GM21825 (cell line): ENCODE measurements around the gene SLC7A6.

ENCODE experiments used
- ATAC-seq: cut with Tn5 transposase; IDR thresholded peaks from one replicate; pipeline ENCODE4 v1.9.1; 2021; ENCODE audit warnings: mild to moderate bottlenecking, moderate library complexity; ENCODE audit not compliant: unreplicated experiment

SLC7A6 gene

DNA sequence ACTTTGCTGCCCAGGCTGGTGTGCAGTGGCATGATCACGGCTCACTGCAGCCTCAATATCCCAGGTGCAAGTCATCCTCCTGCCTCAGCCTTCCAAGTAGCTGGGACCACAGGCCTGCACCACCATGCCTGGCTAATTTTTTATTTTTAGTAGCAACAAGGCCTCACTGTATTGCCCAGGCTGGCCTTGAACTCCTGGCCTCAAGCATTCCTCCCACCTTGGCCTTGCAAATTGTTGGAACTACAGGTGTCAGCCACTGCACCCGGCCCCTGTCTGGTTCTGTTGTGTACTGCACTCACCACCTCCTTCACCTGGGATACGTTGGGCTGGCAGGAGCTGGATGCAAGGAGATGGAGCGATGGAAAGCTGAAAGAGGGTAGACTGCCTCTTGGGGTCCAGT is 10.6 kb upstream of the SLC7A6 start:
- no peak for ATAC-seq

DNA sequence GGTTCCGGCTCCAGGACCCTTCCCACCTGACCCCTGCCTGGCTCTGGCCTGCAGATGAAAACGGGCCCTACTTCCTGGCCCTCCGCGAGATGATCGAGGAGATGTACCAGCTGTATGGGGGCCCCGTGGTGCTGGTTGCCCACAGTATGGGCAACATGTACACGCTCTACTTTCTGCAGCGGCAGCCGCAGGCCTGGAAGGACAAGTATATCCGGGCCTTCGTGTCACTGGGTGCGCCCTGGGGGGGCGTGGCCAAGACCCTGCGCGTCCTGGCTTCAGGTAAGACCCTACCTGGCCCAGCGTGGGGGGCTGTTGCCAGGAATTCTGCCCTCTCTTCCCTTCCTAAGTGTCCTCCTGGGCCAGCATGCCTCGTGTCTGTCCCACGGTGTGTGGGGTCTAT is 8.6 kb upstream of the SLC7A6 start:
- ATAC-seq, result no peak

GRCh38 chr16:68257251-68257905 is 6.9 kb upstream of the SLC7A6 start:
- peak; percentile 43 for ATAC-seq

DNA sequence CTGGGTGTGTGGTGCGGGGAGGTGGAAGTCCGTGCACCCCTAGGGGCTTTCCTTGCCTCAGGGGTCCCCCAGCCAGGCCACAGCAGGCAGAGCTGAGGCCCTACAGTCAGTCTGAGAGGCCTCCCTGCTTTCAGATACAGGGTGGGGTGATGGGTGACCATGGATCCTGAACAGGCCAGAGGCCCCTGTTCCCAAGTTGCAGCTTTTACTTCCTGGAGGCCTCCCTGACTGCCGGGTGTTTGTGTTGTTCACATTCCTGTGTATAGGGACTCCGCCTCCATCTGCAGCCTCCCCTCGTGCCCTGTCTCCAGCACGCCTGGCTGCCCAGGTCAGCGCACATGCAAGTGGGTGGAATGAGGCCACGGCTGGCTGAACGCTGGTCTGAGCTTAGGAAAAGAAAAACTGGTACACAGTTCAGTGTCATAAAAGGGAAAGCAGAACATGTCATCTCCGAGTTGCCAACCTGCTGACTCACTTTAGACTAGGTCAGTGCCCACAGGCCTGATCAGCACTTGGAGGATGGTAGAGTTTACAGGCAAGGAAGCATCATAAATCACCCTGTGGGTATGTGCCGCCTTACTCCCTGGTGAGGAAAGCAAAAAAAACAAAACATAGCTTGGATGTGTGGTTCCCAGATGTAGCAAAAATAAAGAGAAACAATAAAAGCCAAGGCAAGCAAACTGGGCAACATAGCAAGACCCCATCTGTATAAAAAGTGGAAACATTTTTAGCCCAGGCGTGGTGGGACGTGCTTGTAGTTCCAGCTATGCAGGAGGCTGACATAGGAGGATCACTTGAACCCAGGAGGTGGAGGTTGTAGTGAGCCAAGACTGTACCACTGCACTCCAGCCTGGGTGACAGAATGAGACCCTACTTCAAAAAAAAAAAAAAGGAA is 6.2 kb upstream of the SLC7A6 start:
- peak; percentile 16 for ATAC-seq

GRCh38 chr16:68259007-68259825 is 5.1 kb upstream of the SLC7A6 start:
- ATAC-seq, result no peak

DNA sequence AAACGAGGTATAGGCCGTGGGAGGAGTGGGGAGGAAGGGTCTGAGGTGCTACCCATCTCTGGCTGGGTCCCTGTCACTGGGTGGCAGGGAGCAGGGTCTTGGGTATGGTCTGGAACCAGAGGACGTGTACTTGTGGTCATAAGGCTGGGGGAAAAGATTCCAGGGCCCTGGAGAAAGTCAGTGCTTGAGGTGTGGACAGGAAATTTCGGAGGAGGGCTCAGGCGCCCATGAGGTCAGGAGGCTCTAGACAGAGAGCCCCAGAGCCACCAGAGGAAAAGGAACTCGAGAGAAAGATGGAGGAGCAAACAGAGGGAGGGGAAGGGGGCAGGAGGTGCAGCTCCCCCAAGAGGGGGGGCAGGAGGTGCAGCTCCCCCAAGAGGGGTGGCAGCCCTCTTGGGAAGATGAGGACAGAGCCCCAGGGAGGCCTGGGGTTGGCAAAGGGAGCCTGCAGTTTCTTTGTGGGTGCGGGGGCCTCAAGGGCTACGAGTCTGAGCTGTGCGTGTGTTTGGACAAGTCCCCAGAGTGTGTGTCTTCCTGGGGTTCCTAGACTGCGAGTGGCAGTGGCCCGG is 683 bp upstream of the SLC7A6 start:
- ATAC-seq, result no peak

GRCh38 chr16:68265078-68265920 is 973 bp downstream of the SLC7A6 start:
- ATAC-seq, result peak; percentile 5

DNA sequence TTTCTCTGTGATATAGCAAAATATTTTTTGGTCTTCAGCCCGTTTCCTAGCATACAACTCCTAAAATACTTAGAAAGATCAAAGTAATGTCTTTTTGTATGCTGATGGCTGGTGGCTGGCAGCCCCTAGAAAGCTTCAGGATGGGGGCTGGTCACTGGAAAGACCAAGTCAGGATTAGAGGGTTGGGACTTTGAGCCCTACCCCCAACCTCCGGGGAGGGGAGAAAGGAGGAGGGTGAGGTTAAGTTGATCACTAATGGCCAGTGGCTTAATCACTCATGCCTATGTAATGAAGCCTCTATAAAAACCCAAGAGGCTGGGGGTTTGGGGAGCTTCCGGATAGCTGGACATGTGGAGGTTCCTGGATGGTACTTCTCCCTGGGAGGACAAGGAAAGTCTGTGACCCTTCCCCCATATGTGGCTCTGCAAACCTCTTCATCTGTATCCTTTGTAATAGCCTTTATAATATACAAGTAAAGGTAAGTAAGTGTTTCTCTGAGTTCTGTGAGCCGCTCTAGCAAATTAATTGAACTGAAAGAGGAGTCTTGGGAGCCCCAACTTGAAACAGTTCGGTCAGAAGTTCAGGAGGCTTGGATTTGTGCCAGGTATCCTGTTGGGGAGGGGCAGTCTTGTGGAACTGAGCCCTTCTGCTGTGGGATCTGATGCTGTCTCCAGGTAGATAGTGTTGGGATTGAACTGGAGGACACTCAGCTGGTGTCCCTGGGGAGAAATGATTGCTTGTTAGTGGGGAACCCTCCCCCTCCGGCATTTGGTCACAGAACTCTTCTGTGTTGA is 3.5 kb downstream of the SLC7A6 start:
- ATAC-seq, result no peak

DNA sequence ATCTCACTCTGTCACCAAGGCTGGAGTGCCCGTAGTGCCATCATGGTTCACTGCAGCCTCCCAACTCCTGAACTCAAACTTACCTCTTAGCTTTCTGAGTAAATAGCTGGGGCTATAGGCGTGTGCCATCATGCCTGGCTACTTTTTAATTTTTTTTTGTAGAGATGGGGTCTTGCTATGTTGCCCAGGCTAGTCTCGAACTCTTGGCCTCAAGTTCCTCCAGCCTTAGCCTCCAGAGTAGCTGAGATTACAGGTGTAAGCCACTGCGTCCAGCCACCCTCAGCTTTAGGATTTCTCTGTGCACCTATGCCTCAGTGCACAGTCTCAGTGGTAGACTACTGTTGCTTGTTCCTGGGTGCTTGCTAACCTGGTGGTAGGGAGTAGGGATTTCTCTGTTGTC is 5.5 kb downstream of the SLC7A6 start:
- no peak for ATAC-seq

- ATAC-seq, result no peak
Observed at GRCh38 chr16:68270353-68270752, 6.0 kb downstream of the SLC7A6 start.

DNA sequence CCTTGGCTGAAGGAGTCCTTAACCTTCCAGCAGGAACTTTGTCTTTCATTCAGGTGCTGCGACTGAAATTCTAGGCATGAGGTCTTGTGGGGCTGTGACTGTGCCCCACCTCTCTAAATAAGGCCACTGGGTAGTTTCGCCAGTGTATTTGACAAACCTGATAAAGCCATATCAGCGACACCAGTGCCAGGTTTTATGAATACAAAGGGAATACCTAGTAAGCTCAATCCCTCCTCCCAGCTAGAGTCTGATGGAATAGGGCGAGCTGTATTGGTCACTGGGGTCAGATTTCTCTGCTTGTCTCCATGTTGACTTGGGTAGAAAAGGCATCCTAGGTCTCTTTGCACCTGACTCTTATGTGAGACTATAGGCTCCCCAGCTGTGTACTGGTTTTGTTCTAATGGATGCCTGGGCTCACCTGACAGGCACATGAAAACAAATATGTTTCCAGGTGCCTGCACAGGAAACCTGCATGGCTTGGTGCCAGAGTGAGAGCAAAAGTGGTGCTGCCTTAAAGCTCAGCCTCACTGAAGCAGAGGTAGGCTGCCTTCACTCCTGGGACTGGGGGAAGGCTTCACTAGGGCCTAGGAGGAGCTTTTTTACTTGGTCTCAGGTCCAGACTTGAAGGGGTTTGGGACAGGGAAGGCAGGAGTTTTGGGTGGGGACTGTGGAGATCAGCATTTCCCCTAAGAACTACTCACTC is 8.3 kb downstream of the SLC7A6 start:
- no peak for ATAC-seq

DNA sequence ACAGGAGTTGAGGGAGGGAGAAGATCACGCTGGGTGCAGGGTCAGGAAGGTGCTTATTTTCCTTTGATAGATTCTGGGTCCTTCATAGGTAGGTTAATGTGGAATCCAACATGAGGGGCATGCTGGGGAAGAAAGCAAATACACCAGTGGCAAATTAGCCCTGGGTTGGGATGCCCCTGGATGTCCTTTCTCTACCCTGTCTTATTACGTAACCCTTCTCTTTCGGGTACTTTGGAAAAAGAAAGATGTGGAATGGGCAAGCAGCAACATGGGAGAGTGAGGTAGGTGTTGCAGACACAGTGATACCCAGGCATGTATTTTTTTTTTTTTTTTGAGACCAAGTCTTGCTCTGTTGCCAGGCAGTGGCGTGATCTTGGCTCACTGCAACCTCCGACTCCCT is 9.1 kb downstream of the SLC7A6 start:
- ATAC-seq, result no peak

DNA sequence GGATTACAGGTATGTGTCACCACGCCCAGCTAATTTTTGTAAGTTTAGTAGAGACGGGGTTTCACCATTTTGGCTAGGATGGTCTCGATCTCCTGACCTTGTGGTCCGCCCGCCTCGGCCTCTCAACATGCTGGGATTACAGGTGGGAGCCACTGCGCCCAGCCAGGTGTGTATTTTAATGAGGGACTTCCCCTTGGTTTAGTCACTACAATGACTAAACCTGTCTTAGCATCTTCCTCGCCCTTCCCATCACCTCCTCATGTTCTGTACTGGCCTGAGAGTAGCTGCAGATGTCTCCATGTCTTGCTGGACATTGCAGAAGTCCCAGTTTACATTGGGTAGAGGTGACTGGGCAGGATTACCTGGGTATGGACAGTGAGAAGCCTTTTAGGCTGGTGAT is 9.6 kb downstream of the SLC7A6 start:
- ATAC-seq, result no peak

- ATAC-seq, result no peak
Observed at GRCh38 chr16:68274441-68274840, 10.1 kb downstream of the SLC7A6 start.

DNA sequence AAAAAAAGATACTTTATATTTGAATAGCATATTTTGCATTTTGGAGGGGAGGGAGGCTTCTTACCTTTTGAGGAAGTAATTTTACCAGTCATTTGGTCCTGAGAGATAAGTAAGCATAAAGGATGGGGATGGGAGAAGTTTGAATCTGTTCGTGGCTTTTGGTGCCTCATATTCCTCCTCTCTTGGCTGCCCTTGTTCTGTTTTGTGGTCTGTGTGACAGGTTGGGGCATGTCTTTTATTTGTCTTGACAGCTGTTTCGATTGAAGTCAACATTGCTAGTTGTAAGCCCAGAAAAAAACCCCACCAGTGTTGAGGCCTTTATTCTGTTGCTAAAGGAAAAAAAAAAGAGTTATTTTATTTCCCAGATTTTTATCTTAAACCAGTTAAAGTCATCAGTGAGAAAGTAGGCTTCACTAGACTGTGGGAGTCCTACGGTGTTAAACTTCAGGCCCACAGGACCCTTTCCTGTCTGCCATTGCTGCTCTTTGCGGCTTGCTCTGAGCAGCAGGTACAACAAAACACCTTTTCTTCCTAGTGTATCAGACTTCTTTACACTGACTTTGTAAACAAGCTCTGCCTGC is 11.4 kb downstream of the SLC7A6 start:
- no peak for ATAC-seq

GRCh38 chr16:68276223-68276622 is 11.9 kb downstream of the SLC7A6 start:
- ATAC-seq, result no peak

DNA sequence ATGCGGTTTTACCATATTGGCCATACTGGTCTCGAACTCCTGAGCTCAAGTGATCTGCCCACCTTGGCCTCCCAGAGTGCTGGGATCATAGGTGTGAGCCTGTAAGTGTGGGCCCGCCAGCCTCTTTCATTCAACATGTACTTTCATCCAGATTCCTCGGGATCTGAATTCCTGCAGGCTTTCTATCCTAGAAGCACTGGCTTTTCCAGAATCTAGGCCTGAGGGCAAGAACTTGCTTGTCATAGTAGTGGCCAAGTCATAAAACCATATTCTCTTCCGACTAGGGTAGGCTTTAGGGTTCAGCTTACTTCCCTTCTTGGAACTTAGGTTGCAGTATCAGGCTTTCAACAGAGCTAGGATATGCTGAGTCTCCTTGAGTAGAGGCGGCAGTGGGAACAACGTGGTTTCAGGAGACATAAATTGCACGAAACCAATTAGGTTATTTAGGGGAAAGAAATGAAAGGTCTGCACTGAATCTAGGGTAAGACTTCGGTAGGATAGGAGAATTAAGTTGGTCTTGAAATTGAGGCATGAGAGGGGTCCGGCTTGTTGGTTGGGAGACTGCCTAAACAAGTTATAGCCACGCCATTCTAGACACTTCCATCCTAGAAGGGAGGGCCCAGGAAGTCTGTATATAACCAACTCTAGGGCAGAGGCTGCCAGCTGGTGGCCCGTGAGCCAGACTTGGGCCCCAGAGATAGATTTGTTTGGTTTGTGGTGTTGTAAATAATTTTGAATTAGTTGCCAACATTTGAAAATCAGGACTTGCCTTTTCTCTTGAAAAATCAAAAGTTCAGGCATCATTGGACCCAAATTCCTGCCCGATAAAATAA is 15.6 kb downstream of the SLC7A6 start:
- ATAC-seq, result no peak
